HG03469 (cell line): ENCODE data around the gene CAMTA1.

ENCODE experiments used
- ATAC-seq: cut with Tn5 transposase; IDR thresholded peaks from one replicate; pipeline ENCODE4 v1.9.1; 2021; ENCODE audit warnings: mild to moderate bottlenecking, moderate library complexity, moderate number of reproducible peaks; ENCODE audit not compliant: unreplicated experiment

The CAMTA1 gene

DNA sequence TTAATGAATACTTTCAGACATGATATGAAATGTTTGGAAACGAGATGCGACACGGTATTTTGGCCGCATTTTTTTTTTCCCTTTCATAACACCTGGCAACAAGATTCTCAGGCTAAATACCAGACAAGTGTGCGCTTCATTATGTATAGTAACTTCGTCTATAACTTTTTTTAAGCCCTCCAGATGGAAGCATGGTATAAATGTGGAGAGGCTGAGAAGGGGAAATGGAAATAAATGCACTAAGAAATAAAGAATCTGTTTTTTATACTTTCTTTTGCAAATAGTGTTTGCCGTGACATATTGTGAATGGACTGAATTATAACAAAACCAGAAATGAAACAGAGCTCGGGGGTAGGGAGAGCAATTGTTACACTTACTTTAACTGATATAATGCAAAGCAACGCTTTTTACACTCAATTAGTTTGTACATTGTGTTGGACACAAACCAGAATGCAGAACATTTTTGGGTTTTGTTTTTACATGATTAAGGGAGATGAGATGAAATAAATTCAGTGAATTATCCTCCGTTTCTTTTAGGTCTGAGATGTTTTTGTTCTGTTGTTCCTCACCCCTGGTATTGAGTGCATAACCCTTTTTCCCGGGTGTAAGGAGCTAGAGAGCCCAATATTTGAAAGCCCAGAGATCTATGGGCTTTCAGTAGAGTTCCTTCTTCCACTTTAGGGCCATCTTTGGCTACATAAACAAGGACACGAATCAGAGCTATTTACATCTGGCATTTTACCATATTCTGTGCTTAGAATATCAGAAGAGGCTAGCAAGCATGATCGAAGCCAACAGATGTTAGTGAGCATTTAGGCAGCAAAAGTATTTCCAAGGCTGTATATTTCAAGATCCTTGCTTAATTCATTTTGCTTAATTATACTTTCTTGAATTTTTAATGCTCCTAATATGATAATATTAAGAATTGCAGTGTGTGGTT is 478.0 kb downstream of the CAMTA1 start:
- no peak for ATAC-seq

DNA sequence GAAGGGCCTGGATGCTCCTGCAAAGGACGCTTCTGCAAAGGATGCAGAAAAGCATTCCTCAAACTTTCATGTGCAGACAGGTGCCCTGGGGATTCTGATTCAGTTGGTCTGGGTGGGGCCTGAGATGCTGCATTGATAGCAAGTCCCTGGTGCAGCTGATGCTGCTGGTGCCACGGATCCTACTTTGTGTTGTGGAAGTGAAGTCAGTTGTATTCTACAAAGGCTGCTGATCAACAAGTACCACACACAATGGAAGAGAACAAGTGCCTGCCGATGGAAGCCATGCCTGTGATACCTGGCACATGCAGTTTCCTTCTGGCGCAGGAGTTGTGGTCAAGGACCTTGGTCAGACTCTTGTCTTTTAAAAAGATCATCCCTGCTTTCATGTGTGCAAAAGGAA is 478.8 kb downstream of the CAMTA1 start:
- ATAC-seq = no peak

DNA sequence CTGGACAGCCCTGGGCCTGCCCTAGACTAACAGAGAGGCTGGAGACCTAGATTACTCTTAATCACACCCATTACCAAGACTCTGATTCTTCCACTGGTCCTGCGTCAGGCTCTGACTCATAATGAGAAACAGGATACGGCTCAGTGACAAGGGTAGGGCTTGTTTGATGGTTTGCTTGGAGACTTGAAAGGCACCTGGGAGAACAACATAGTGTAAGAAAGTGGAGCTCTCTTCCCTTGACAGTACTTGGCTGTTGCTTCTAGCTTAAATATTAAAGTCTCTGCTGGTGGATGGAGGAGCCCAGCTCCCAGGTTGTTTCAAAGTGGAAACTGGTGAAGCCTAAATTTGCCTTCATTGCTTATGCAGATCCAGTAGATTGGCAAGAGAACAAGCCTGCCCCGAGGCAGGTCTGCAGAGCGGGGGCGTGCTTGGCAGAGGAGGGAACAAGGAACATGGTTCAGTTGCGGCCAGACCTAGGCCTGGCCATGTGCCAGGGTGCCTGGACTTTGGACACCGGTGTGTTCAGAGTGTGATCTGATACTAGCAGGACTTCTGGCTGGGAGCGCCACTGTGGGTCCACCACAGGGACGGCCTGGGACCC is 480.6 kb downstream of the CAMTA1 start:
- ATAC-seq = no peak

DNA sequence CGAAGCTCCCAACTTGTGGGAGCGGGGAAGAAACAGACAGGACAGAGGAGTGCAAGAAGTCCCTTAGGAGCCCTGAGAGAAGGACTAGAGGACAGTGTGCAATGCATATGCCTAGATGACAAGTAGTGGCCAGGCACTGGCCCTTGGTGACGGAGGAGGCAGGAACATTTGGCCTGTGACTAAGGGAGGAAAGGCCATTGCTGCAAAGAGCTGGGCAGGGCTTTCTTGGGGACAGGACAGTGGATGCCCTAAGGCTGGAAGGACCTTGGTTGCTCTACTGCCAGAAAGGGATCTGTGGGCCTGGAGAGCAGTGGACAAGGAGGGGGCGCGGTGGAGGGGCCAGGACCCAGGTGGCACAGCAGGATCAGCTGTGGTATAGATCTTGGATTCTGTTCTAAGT is 481.3 kb downstream of the CAMTA1 start:
- no peak for ATAC-seq

DNA sequence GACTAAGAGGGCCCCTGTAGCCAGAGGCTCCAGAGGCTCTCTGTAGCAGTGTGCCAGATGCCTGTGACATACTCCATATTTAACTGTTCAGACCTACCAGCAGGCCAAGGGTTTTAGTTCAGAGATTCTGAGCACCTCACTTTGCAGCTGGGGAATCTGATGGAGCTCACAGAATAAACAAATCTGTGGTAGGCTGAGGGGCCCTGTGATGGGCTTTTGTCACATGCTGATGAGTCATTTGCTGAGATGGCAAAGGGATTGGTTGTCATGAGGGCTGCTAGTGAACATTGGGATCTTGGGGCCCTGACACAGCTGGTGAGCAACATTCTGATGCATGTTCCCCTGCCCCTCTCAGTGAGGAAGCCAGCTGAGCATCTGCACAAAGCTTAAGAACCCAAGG is 482.2 kb downstream of the CAMTA1 start:
- no peak for ATAC-seq

DNA sequence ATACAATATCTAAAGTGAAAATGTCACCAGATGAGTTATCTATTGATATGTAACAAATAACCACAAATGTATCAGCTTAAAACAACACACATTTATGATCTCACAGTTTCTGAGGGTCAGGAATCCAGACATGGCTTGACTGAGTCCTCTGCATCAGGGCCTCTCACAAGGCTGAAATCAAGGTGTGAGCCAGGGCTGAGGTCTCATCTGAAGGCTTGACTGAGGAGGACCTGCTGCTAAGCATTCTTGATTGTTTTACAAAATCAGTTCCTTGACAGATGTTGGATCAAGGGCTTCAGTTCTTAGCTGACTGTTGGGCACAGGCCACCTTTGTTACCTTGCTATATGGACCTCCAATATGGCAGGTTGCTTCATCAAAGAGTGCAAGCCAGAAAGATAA is 483.7 kb downstream of the CAMTA1 start:
- no peak for ATAC-seq

DNA sequence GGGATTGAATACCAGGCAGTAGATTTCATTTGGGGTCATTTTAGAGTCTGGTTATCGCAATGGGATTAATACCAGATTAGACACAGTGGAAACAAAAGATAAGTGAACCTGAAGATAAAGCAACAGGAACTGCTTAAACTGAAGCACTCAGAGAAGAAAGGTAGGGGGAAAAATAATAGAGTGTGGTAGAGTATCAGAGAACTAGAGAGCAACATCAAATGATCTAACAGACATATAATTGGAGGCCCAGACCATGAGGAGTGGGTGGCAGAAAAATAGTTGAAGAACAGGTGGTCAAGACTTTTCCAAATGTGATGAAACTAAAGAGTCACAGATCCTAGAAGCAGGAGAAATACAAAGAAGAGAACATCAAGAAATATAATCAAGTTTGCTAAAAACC is 484.3 kb downstream of the CAMTA1 start:
- ATAC-seq = no peak

DNA sequence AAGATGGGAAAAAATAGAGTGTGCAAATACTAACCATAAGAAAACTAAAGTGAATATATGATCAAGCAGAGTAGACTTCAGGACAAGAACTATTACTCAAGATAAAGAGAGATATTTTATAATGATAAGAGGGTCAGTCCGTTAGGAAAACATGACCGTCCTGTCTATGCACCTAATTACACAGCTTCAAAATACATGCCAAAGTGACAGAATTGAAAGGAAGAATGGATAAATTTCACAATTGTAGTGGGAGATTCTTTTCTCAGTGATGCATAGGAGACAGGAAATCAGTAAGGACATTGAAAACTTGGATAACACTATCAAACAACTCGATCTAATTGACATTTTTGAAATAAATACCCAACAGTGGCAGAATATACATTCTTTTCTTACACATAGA is 489.0 kb downstream of the CAMTA1 start:
- ATAC-seq = no peak

DNA sequence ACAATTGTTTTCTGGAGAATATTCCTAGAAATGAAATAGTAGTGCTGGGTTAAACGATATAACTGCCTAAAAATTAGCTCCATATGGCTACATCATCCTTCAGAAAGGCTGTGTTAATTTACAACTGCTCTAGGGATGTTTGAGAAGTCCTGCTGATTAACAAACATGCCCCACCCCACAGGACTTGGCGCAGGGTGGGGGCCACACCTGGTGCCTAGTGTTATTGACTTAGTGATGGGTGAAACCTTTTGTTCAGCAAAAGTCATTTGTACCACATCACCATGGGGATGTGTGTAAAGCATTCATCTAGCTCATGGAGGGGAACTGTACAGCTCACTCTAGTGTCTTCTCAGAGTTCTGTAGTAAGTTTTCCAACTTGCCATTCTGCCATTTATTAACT is 492.8 kb downstream of the CAMTA1 start:
- ATAC-seq = no peak

DNA sequence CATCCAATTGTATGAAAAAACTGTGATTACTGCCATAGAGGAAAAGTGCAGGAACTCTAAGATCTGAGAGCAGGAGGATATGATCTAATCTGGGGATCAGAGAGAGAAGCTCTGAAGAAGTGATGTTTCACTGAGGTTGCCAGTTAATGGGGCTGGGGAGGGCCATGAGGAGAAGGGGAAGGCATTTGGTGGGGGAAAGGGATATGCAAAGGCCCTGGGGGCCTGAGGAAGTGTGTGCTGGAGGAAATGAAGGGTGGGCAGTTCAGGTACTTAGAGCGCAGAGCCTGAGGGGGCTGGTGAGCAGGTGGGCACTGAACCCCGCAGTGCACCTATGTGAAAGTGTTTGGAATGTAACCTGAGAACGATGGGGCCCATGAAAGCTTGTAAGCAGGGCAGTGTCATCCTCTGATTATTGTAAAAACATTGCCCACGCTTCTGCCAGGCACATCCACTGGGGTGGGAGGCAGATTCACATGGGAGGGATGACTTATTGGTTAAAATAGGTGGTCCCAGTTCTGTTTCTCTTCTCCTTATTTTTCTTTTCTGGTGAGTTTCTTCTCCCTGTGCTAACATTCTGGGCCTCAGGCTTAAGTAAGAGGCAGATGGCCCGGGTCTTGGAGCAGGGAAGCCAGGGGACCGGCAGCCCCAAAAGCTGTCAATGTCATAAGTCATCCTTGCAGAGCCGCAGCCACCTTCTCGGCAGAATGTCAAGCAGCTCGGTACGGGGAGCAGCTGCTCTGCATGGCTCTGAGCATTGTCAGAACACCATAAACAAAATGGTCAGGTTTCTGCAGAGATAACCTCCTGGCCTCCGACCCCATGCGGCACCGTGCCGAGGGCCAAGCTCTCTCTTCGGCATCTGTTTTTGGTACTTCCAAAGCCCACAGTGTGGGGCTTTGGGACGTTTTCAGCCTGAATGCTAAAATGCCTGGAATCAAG is 493.8 kb downstream of the CAMTA1 start:
- ATAC-seq = no peak

DNA sequence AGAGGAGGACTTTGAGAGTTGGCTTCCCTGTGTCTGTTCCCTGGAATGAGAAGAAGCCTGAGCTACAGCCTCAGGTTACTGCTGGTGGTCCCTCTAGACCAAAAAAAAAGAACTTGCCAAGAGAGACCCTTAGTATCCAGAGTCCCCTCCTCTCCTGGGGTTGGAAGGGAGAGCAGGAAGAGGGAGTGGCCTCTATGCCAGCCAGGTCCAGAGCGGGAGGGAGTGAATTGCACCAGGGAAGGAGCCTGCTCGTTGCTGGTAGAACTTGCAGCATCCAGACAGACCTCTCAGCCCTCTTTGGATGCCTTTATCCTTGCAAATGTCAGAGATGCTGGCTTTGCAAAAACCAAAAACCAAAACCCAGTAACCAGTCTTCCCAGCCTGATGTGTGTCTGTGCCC is 494.5 kb downstream of the CAMTA1 start:
- ATAC-seq = no peak

DNA sequence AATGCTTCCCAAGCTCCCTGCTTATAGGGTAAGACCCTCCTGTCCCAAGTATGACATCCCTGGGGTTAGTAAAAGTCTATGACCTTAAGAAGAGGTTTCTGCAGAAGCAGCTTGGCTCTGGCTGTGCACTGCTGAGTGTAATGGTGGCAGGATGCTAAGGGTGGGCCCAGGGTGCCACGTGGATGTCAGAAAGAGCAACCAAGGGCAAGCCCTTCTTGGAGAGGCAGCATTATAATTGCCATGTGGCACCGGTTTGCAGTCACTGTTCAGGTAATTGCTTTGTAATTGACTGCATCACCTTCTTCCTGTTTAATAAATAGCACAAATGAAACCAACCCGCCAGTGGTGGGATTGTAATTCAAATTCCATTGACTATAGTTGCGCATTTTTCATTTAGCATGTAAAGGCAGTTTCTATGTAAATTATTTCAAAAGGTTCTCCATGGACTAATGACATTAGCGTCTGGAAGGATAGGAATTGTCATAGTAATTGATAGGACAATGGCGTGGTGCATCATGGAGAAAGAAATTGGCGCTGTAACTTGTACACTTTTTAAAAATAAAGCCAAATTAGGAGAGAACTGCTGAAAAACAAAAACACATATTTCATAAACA is 495.2 kb downstream of the CAMTA1 start:
- no peak for ATAC-seq

DNA sequence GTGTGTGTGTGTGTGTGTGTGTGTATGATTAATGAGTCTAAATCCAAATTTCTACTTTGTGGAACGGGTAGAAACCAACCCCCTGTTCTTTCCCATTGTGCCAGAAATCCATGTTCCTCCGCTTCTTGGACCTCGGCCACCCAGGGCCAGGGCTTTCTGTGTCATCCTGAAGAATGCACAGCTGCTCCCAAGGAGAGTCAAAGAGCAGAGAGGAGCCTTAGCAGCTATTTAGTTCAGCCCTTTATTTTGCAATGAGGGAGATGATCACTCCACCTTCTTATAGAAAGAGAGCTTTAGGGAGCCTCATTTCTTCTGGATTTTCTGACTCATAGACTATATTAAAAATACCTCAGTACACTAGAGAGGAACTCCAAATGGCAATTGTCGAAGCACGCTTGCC is 496.6 kb downstream of the CAMTA1 start:
- no peak for ATAC-seq

DNA sequence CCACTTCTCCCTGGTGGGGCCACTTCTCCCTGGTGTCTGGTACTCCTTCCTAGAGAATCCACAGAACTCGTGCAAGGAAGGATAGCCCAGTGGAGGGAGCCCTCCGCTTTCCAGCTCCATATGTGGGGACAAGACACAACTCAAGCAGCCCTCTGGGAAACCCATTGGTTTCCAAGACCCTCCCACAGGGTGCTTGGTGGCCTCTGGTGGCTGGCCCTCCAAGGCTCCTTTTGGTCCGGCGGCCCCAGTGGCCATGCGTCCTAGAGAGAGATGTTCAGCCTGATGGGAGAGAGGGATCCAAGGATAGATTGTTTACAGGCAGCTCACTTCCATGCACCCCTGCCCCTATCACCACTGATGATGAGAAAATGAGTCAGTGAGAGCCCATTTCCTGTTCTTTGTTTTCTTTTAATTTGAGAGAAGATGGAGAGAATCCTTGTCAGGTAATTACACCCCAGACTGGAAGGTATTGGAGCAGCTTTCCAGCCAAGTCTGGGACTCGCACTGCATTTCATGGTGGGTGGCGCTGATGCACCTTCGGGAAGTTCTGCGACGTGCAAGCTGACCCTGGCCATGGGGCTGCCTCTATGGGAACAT is 499.7 kb downstream of the CAMTA1 start:
- ATAC-seq = no peak

DNA sequence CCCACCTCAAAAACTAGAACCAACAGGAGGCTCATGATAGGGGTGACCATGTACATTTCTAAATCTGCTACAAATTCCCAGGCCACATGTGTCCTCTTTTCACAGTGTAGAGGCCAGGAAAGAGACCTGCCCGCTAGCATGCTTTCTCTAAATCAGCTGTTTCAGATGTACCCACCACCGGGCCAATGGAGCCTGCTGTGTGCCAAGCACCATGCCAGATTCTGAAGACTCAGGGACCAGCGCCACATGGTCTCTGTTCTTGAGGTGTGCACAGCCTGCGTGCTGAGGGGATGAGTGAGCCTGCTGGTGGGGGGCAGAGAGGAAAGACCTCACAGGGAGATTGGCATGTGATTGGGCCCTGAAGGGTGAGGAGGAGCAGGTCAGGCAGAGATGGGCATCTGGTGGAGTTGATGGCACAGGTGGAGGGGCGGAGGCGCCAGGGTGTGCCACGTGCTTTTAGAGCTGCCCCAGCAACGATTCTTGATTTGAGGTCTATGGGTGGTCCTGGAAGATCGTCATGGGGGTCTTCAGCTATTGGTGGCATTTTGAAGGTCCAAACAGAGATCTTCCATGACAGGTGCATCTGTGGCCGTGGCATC is 500.7 kb downstream of the CAMTA1 start:
- ATAC-seq = no peak

DNA sequence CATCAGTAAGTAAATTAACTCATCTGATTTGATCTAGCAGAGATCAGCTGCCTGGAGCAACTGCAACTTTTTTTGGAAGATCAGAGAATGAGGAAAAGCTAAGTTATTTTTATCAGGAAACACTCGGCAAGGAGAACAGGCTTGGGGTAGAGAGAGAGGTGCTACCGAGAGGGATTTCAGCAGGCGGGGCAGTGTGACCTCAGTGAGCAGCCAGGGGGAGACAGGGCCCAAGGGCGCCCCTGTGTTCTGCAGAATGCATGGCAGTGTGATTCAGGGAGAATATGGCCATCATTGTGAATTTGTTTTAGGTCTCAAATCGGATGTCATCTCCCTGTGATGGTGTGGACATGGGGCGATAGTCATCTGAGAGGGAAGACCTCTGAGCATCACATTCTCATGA is 501.8 kb downstream of the CAMTA1 start:
- ATAC-seq = no peak

DNA sequence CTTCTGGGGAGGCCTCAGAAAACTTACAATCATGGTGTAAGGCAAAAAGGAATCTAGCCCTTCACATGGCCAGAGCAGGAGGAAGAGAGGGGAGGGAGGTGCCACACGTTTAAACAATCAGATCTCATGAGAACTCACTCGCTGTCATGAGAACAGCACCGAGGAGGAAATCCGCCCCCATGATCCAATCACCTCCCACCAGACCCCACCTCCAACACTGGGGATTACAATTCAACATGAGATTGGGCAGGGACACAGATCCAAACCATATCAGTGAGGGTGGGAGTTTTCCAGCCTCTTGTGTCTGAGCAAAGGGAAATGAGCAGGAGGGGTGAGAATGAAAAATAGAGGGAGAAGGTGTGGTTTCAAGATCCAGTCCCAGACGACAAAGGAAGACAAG is 503.7 kb downstream of the CAMTA1 start:
- ATAC-seq = no peak

DNA sequence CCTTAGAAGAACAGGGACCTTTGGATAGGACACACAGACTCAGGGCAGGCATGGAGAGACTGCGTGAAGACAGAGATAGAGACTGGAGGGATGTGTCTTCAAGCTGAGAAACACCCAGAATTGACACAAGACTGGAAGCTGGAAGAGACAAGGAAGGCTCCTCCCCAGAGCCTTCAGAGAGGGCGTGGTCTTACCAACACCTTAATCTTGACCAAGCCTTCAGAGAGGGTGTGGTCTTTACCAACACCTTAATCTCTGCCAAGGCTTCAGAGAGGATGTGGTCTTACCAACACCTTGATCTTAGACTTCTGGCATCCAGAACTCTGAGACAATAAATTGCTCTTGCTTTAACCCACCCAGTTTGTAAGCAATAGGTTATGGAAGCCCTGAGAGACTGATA is 504.4 kb downstream of the CAMTA1 start:
- ATAC-seq = no peak

DNA sequence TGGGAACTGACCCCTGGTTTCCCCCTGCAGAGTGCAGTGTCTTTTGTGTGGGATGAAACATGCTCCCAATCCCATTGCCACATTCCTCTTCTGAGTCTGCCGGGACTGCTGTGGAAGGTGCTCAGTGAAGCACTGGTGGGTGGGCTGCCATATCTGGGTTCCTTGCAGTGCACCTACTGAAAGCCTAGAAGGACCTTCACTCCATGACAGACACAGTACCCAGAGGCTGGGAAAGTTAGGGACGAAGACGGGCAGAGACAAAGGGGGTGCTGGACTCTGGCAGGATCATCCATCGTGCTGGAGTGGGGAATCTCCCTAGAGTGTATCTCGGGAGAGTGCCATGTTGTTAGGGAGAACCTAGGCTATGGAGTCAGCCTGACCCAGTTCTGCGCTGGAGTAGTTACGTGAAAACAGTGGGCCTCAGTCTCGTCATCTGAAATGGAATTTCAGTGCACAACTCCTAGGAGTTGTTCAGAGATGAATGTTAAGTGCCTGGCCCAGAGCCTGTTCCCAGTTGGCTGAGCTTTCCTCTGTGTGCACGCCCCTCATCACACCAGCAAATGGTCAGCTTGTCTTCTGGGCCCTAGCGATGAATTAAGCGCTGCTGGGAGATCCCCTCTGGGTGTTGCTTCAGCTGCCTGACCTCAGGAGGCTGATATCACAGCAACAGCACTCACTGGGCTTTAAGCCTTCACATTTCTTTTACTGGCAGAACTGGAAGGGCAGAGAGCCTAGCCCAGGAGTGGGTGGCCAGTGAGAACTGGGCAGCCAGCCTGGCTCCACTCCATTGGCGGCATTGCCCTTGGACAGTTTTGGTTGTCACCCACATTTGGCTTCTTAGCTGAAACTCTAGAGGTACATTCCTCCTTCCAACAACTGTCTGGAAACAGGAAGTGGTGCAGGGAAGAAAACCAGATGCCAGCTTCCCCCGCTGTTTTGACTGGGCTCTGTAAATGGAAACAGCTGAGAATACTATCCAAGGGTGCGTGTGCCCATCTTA is 506.0 kb downstream of the CAMTA1 start:
- no peak for ATAC-seq
